GM19193 (cell line): ENCODE measurements around the gene SPATA31E1.

Experiments
- POLR2A ChIP-seq: IDR thresholded peaks from 4 replicates; pipeline ENCODE4 v1.6.1; 2011; ENCODE audit not compliant: insufficient read depth, insufficient read length; ENCODE audit errors: extremely low read depth

The SPATA31E1 gene

GRCh38 chr9:87857948-87858335, 24.7 kb upstream of the SPATA31E1 start:
- TF ChIP-seq POLR2A, result no peak

- no peak for TF ChIP-seq POLR2A
Observed at GRCh38 chr9:87859137-87859536, 23.5 kb upstream of the SPATA31E1 start.

DNA sequence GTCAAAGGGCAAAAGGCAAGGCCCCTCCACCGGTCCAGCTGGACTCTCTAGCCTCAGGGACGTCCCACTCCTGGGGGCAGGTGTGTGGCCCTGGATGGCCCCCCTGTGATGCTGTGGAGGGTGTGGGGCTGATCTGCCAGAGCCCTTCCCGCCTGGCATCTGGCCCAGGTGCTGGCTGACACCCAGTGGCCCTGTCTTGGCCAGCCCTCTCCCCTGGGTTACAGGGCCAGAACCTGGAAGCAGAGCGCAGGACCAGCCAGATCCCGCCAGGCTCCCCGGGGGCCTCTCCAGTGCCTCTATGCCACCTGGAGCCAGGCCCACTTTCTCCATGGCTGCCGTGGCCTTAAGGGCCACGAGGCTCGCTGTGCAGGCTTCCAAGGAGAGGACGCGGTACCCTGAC, 22.9 kb upstream of the SPATA31E1 start:
- TF ChIP-seq POLR2A, result no peak

GRCh38 chr9:87861332-87861731, 21.3 kb upstream of the SPATA31E1 start:
- no peak for TF ChIP-seq POLR2A

DNA sequence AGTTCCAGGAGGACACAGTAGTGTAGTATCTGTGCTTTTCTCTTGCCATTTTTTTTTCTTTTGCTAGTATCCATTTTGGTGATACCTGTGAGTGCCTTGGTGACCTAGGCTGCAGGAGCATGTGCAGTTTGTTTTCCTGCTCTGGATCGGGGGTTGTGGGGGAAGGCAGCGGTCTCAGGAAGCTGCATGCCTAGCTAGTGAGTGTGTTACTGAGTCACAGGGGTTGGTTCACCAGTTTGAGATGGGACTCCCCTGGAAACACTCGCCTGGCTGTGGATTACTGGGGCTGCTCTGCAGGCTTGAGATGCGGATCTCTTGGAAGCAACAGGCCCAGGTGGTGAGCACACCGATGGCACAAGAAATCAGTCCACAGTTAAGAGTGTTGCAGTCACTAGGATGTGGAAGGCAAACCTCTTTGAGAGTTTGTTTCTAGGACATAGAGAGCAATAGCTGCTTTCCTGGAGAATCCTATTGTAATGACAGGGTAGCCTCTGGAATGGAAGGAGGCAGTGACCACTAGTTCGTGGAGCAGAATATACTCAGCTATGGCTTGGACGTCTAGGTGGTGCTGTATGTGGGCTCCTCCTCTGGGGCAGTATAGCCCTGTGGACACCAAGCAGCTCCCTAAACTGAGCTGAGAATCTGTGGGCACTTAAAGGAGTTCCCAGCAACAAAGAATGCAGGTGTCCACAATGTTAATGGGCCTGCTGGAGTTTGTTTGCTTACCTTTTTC, 20.0 kb upstream of the SPATA31E1 start:
- no peak for TF ChIP-seq POLR2A

GRCh38 chr9:87863882-87864465, 18.7 kb upstream of the SPATA31E1 start:
- TF ChIP-seq POLR2A, result no peak

DNA sequence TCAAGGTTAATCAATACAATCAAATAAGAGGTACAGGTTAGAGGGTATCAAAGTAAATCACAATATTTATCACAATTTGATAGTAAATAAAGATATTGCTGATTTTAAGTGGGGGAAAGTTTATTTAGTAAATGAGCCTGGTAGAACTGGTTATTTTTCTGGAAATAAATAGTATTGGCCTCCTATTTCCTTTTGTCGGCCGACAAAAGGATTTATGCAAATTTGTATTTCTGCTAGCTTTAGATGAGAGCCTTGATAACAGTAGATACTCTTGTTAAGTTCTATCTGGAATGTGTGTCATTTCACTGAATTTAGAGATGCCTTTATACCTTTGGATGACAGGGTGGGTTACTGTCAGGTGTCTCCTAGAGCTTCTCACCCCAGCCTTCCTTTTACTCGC, 17.8 kb upstream of the SPATA31E1 start:
- no peak for TF ChIP-seq POLR2A

- no peak for TF ChIP-seq POLR2A
Observed at GRCh38 chr9:87865626-87866025, 17.1 kb upstream of the SPATA31E1 start.

GRCh38 chr9:87867391-87867790, 15.3 kb upstream of the SPATA31E1 start:
- no peak for TF ChIP-seq POLR2A

DNA sequence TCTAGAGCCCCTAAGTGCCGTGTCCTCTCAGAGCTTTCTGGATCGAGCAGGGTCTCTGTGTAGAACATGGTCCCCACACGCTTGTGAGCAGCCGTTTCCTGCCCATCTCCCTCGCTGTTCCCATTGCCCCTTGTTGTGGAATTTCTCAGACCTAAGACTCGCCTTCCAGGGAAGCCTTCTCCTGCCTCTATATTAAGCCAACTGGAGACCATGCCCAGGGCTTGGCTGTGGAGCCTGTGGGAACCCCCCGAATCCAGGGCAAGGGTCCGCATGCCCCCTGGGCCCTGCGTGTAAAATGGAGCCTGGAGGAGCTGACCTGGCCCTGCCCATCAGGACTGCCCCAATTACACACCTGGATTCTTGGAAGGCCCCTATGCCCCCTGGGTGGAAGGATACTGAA, 14.5 kb upstream of the SPATA31E1 start:
- no peak for TF ChIP-seq POLR2A

DNA sequence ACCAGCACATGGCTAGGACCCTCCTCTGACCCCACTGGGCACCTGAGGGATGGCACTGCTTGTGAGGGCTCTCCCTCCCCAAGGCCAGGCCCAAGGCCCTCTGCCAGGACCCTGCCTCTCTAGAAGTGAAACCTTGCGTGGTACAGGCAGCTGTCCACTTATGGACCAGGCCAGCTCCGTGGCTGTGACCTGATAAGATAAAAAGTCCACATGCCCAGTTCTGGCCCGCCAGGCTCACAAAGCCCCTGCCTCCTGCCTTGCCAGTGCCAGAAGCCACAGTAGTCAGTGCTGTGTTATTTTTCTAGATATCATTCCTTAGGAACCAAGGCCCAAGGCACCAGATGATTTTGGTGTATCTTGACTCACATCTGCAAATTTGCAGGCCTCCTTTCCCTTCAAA, 14.0 kb upstream of the SPATA31E1 start:
- TF ChIP-seq POLR2A, result no peak

DNA sequence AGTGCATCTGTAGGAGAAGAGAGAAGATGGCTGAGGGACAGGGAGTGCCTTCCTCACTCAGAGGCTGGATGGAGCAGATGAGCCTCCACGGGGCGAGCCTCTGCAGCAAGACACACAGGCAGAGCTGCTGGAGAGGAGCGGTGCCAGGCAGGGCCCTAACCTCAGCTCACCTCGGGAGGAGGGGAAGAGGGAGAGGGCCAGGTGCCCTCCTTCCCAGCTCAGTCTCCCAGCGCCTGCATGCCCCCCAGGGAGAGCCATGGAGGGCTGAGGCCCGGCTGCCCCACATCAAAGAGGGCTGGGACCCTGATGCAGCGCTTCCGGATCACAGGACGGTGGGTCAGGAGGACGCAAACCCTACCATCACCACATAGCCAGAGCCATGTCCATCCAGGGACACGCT, 13.6 kb upstream of the SPATA31E1 start:
- TF ChIP-seq POLR2A, result no peak

DNA sequence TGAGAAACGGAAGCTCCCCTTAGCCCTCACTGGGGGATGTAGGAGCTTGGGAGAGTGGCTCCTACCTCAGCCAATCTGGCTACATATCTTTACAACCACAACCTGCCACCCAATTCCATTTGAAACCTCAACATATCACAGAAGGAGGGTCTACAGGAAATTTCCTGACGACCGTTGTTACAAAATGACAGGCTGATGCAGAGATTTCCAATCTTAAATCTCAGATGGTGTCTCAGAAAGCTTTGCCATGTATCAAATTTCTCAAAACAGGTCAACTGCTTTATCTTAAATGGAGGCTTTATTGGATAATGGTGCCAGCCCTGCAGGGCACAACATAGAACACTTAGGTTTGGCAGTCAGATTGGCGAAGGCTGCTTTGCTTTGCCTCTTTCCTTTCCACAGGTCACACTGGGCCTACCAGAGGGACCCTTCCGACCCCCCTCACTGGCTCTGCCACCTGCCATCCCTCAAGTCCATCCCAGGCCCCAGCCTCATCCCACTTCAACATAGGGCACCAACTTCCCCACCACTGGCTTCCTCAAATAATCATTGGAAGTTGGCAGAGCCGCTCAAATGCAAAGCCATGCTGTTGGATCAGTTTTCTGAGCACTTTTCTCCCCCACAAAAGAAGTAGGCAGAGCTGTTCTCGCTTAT, 11.1 kb upstream of the SPATA31E1 start:
- TF ChIP-seq POLR2A, result no peak

- no peak for TF ChIP-seq POLR2A
Observed at GRCh38 chr9:87872079-87872624, 10.5 kb upstream of the SPATA31E1 start.

GRCh38 chr9:87873607-87874303, 8.9 kb upstream of the SPATA31E1 start:
- TF ChIP-seq POLR2A, result no peak

DNA sequence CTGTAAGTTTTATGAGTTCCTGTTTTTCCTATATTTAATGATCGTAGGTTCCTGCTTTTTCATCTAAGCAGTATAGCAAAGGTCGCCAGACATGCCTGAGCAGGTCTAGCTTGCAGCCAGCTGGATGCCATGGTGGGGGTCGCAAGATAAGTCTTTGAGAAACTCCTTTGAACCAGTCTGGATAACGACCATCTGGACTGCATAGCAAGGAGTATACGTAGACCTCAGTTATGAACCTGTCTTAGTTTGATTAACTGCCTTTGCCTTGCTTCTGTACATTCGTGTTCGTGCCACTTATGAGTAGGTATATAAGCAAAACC, 8.4 kb upstream of the SPATA31E1 start:
- TF ChIP-seq POLR2A, result no peak

- TF ChIP-seq POLR2A, result no peak
Observed at GRCh38 chr9:87875060-87875459, 7.6 kb upstream of the SPATA31E1 start.
